HG03469 (cell line): ENCODE results near the gene AKAP12.
"Not testable (repeated sequence)": the region's sequence is repeated elsewhere in the genome, so short reads cannot be mapped to it uniquely, and the experiment has no call there.

Experiments
- ATAC-seq: cut with Tn5 transposase; IDR thresholded peaks from one replicate; pipeline ENCODE4 v1.9.1; 2021; ENCODE audit warnings: mild to moderate bottlenecking, moderate library complexity, moderate number of reproducible peaks; ENCODE audit not compliant: unreplicated experiment

The AKAP12 gene

GRCh38 chr6:151306269-151306783 is 66.6 kb downstream of the AKAP12 start:
- ATAC-seq: no peak

GRCh38 chr6:151307501-151307900 is 67.7 kb downstream of the AKAP12 start:
- ATAC-seq: no peak

DNA sequence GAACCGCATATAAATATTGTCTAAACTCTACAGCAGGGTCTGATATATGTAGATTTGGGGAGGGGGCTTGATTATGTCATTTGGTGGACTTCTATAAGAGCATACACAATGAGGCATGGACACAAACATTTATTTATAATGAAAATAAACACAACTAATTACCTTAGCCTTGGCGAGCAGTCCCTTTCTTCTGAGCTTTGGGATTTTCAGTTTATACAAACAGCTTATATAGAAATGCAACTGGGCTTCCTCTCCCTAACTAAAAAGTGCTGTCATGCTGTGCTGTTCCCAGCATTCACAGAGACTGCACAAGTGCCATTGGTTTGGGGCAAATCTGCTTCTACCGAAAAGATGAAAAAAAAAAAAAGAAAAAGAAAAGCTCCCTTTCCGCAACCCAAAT is 69.9 kb downstream of the AKAP12 start:
- ATAC-seq: no peak

DNA sequence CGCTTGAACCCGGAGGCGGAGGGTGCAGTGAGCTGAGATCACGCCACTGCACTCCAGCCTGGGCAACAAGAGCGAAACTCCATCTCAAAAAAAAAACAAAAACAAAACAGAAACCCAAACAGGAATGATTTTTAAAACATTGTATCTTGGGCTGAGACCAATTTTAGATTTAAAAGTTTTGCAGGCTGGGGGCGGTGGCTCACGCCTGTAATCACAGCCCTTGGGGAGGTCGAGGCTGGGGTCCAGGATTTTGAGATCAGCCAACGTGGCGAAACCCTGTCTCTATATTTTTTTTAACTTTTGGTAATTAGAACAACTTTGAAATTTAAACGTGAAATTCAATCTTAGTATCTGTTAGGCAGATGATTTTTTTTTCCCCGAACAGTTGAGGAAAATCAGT is 70.5 kb downstream of the AKAP12 start:
- no peak for ATAC-seq

GRCh38 chr6:151310852-151311767 is 71.3 kb downstream of the AKAP12 start:
- no peak for ATAC-seq

DNA sequence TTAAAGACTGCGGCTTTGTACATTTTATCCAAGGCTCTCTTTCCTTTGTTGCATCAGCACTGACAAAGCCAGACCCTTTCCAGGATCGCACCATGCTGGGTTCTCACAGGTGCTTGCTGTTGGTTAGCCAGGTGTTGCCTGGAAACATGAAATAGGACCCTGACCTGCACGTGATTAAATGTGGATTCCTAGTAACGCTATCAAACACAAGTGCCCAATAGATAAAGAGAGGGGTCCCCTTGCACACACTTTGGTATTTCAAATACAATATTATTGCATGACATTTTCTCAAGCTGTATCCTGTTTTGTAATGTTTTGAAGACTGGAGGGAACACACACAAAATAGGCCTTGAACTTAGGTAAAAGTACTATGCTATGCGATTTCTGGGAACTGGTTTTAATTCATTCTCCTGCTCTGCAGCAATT is 73.3 kb downstream of the AKAP12 start:
- no peak for ATAC-seq

DNA sequence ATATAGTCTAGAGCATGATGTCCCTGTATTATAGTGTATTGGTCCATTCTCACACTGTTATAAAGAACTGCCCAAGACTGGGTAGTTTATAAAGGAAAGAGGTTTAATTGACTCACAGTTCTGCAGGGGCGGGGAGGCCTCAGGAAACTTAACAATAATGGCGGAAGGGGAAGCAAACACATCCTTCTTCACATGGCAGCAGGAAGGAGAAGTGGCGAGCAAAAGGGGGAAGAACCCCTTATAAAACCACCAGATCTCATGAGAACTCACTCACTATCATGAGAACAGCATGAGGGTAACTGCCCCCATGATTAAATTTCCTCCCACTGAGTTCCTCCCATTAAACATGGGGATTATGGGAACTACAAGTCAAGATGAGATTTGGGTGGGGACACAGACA is 75.9 kb downstream of the AKAP12 start:
- ATAC-seq: not testable (repeated sequence)

GRCh38 chr6:151317103-151317994 is 77.6 kb downstream of the AKAP12 start:
- ATAC-seq: no peak

DNA sequence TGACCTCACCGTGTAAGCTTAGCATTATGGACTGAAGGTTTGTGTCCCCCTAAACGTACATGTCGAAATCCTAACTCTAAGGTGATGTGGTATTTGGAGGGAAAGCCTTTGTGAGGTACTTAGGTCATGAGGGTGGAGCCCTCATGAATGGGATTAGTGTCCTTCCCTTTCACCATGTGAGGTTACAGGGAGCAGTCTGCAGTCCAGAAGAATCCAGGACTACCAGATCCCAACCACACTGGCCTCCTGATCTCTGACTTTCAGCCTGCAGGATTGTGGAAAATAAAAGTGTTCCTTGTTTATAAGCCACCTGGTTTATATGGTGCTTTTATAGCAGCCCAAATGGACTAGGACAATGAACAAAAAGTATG is 78.2 kb downstream of the AKAP12 start:
- no peak for ATAC-seq

DNA sequence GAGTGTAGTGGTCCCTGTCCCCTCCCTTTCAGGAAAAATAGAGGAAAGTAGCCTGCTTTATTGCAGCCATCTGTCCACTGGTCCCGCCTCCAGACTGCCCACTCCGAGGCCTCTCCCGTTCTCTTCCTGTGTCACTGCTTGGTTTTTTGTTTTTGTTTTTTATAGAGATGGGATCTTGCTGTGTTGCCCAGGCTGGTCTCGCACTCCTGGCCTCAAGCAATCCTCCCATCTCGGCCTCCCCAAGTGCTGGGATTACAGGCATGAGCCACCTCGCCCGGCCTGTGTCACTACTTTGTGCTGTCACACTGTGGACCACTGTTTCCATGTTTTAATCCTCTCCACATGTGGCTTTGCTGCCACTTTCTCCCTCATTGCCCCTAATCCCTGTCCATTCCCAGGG is 80.4 kb downstream of the AKAP12 start:
- ATAC-seq: no peak

DNA sequence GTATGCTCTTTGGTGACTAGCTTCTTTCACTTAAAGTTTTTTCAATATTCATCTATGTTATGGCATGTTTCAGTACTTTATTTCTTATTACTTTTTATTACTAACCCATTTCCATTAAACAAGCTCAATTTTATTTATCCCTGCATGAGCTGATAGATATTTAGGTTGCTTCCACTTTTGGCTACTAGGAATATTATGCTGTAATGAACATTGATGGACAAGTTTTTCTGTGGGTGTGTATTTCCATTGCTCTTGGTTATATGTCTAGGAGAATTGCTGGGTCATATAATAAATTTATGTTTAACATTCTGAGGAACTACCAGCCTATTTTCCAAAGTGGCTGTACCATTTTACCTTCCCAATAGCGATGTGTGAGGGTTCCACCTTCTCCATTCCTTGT is 81.7 kb downstream of the AKAP12 start:
- no peak for ATAC-seq

DNA sequence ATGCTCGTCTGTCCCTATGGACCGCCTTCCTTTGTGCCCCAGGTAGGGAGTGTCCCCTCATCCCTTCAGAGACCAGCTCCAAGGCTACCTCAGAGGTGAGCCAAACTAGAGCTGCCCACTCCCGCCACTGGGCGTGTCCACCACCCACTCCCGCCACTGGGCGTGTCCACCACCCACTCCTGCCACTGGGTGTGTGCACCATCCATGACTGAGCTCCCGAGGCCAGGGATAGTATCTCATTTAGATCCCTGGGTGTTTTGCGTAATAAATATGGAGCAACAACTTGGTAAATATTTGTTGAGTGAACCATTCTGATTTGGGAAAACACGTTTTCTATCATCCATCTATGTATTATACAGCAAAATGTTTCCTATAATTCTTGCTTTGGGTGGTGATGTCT is 82.8 kb downstream of the AKAP12 start:
- no peak for ATAC-seq

GRCh38 chr6:151323791-151324487 is 84.2 kb downstream of the AKAP12 start:
- peak; percentile 60 for ATAC-seq

DNA sequence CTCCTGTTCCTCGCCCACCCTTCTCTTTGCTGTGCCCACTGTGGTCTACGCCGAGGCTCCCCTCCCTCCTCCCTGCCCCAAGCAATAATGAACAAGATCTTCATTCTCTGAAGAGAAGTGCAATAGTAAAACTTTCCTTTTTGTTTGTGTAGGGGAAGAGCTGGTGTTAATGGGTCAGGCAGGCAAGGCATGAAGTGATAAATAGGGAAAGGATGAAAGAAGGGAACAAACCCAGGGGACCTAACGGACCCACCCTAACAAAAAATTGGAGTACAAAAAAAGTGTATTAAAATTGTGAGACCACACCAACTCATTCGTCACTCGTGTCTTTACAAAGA is 84.7 kb downstream of the AKAP12 start:
- ATAC-seq: no peak

DNA sequence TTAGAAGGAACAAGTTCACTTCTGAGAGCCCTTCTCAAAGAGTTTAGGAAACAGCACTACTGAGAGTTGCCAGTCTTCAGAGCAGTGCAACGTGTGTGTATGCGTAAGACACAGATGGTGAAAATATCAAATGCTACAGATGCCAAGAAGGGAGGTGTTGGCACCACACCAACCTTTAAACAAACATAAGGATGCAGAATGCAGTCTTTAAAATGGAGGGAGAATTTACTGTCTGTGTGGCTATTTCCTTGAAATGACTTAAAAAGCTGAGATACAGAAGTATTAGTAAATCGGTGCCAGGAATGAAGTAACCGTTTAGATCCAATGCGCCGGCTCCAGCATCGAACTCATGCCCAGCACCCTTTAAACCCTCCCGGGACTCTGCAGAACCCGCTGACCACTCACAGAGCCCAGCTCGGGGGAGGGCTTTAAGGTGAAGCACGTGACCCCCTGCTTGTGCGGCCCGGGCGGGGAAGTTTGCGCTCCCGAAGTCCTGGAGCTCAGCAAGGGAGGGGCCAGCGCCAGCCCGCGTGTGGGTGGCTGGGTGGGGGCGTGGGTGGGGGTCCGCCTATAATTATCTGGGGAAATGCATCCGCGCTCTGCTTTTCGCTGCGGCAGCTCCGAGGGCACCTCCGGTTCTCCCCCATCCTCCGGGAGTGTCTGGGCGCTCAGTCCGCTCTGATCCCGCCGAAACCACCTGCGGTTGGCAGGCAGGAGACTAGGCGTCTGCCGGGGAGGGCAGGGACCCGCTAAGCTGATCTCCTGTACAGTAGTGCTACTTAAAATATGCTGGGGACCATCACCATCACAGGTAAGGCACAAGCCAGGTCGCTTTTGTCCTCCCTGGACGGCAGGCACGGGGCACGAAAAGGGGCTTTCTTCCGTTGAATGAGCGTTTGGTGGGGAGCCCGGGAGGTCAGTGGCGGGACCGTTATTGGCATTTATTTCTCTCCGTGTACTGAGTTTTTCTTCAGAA is 85.6 kb downstream of the AKAP12 start:
- no peak for ATAC-seq

DNA sequence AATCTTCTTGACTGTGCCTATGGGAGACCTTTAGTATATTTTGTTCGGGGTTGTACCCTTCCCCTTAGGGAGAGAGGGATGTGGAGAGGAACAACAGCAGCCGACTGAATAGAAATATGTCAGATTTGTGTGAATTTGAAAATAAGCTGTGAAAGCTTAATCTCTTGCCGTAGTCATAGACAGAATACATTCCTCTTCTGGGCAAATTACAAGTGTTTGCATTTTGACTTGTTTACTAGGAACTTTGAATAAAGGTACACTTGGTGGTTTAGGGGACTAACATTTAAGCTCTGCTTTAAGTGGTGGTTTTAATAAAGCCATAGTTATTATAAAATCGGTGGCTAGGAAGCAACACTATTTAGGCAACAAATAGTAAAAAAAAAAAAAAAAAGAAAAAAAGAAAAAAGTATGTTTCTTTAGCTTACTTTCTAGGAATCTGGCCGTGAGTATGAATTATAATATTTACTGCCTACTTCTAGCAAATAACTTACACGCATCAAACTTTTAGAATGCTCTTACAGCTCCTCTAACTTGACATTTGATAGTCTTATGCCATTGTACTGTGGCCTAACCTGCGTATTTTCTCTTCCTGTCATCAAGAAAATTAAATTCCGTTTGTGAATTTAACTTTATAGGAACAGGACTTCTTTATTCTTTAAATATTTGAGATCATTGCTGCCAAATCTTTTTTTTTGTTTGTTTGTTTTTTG is 86.5 kb downstream of the AKAP12 start:
- no peak for ATAC-seq

DNA sequence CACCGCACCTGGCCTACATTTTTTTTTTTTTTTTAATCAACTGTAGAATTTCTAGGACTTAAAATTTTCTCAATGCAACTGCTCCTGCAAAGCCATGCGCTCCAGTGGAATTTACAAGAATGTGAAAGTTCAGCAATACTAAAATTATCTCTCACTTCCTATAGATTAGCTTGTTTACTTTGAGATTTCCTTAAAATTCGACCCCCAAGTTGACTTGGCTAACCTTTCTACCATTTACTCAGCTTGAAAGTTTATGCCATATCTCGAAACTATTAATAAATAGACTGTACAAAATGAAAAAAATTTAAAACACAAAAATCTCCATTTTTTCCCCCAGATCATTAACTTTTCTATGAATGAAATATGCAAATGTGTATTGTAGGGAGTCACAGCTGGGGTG is 87.3 kb downstream of the AKAP12 start:
- no peak for ATAC-seq

DNA sequence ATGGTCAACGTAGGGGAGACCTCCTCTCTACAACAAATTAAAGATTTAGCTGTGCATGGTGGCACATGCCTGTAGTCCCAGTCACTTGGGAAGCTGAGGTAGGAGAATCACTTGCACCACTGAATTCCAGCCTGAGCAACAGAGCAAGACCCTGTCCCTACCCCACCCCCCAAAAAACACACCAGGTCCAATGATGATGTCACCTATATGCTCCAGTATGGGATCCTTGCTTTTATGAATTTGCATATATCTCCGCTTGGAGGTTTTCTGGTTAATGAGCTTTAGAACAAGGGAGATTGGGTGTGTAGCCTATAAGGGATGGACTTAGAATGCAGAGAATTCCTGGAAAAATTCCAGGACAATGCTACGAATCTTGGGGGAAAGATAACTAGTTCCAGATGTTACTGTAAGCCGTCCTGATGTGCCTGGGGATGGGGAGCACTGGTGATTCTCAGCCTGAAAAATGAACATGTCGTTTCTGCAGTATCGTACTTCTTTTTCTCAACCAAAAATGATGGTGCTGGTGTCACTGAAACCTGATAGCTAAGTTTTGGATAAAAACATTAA is 90.4 kb downstream of the AKAP12 start:
- ATAC-seq: no peak

- ATAC-seq: no peak
These were observed 96.2 kb downstream of the AKAP12 start for GRCh38 chr6:151335930-151336329.
